ENCODE results near the gene SALL2. TPM values are rescaled to one million over a fixed set of nuclear protein-coding genes. Genes with fewer than 3 reads are reported as not detected.

SALL2 gene
- total and polyA plus RNA-seq, 5 experiments from 2014 or later: 2.5 to 6.7 (median 3.8) TPM

Other genes starting within 250 kb of the SALL2 start
- gene RPGRIP1, start 246.3 kb downstream of the SALL2 start, total RNA-seq: not detected
- under 1 TPM in 1 of 3 donors, not detected in 2; 0.09 TPM for gene RPGRIP1, start 246.3 kb downstream of the SALL2 start, polyA plus RNA-seq
- gene SUPT16H, start 142.3 kb downstream of the SALL2 start, total RNA-seq: 10 to 100 TPM; 89.4 to 98.1 TPM
- 10 to 100 TPM; 66.8 to 72.3 (median 70.2) TPM for gene SUPT16H, start 142.3 kb downstream of the SALL2 start, polyA plus RNA-seq
- 100 to 1,000 TPM; 136 to 146 TPM for gene CHD8, start 70.2 kb downstream of the SALL2 start, total RNA-seq
- 10 to 100 TPM; 20.7 to 34.9 (median 29.4) TPM for gene CHD8, start 70.2 kb downstream of the SALL2 start, polyA plus RNA-seq
- 10 to 100 TPM; 28.5 to 29.2 TPM for gene RAB2B, start 49.4 kb downstream of the SALL2 start, total RNA-seq
- 10 to 100 TPM in 1 of 3 donors, 1 to 10 TPM in 2; 8.7 to 11.0 (median 9.9) TPM for gene RAB2B, start 49.4 kb downstream of the SALL2 start, polyA plus RNA-seq
- gene TOX4, start 49.2 kb downstream of the SALL2 start, total RNA-seq: 10 to 100 TPM; 86.2 to 90.2 TPM
- gene TOX4, start 49.2 kb downstream of the SALL2 start, polyA plus RNA-seq: 10 to 100 TPM; 68.6 to 87.5 (median 75.8) TPM
- gene METTL3, start 15.0 kb downstream of the SALL2 start, total RNA-seq: 100 to 1,000 TPM; 113 to 116 TPM
- gene METTL3, start 15.0 kb downstream of the SALL2 start, polyA plus RNA-seq: 10 to 100 TPM; 12.4 to 24.5 (median 20.5) TPM
- not detected for gene OR10G3, start 53.7 kb upstream of the SALL2 start, total RNA-seq
- not detected for gene OR10G3, start 53.7 kb upstream of the SALL2 start, polyA plus RNA-seq
- gene OR10G2, start 108.6 kb upstream of the SALL2 start, total RNA-seq: not detected
- gene OR10G2, start 108.6 kb upstream of the SALL2 start, polyA plus RNA-seq: under 1 TPM in 2 of 3 donors, not detected in 1; 0.24 to 0.35 TPM
- not detected for gene OR4E2, start 127.5 kb upstream of the SALL2 start, total RNA-seq
- gene OR4E2, start 127.5 kb upstream of the SALL2 start, polyA plus RNA-seq: not detected
- under 1 TPM in 1 of 2 experiments, not detected in 1; 0.13 TPM for gene OR4E1, start 147.5 kb upstream of the SALL2 start, total RNA-seq
- gene OR4E1, start 147.5 kb upstream of the SALL2 start, polyA plus RNA-seq: not detected

Data from naive thymus-derived CD8-positive, alpha-beta T cell (primary cell).